ENCODE data around the gene HDAC5.

- TF ChIP-seq REST (IDR thresholded peaks at IDR 0.05; ENCODE audit: insufficient read depth in 1 of 2, low read depth in 2 of 2, low read length in 2 of 2): no peak
- TF ChIP-seq SIN3A (IDR thresholded peaks at IDR 0.05; ENCODE audit: borderline replicate concordance, insufficient read depth, low read length): no peak
- TF ChIP-seq POLR2AphosphoS5 (IDR thresholded peaks at IDR 0.05; ENCODE audit: low read depth, low read length): no peak
These were observed 46.7 kb upstream of the HDAC5 start for GRCh38 chr17:44170135-44170498.
